Activated T-helper 1 cell treated with anti-CD3 and anti-CD28 coated beads, Interleukin-2, amount 50 U/mL, for 16 hours (primary cell): ENCODE results near the gene ZSCAN10.
"Not testable (repeated sequence)": the region's sequence is repeated elsewhere in the genome, so short reads cannot be mapped to it uniquely, and the experiment has no call there.

Experiments used
- DNase-seq, 2 donors: peaks; one replicate each; pipeline ENCODE4 v3.0.0-alpha.2; 2020; ENCODE audit warnings: low read depth in 1 of 2, low spot score in 1 of 2

The ZSCAN10 gene

DNA sequence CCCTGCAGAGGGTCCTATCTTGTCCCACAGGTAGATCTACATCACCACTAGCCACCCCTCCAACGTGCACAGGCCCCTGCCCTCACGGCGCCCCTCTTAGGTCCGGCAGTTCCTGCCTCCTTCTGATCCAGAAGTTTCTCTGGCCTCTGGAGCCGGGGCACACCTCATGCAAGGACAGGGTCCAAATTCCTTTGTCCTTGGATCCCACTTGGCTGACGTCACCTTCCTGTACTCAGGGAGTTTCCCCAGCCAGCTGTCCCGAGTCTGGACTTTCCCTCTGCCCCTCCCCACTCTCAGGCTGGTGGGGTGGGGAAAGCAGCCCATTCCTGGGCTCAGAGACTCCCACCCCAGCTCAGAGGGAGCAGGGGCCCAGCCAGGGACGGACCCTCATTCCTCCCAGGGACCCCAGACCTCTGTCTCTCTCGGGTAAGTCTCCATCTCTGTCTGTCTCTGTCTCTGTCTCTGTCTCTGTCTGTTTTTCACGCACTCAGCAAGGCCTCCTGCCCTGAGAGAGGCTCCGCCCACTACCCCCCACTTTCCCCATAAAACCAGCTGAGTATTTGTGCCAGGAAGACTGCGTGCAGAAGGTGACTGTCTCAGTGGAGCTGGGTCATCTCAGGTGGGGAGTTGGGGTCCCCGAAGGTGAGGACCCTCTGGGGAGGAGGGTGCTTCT, 33.9 kb downstream of the ZSCAN10 start, which contains the start of gene IL32:
Gene IL32, plus strand, starts transcription at position 572 of the 673 bp plus-strand sequence. CDS start 172 bp downstream, outside the sequence.
- peak; percentile 50 to 51 for DNase-seq

- no peak for DNase-seq
These were observed 35.3 kb downstream of the ZSCAN10 start for GRCh38 chr16:3063625-3064386.

- no peak for DNase-seq
These were observed 36.5 kb downstream of the ZSCAN10 start for GRCh38 chr16:3062553-3062952.

DNA sequence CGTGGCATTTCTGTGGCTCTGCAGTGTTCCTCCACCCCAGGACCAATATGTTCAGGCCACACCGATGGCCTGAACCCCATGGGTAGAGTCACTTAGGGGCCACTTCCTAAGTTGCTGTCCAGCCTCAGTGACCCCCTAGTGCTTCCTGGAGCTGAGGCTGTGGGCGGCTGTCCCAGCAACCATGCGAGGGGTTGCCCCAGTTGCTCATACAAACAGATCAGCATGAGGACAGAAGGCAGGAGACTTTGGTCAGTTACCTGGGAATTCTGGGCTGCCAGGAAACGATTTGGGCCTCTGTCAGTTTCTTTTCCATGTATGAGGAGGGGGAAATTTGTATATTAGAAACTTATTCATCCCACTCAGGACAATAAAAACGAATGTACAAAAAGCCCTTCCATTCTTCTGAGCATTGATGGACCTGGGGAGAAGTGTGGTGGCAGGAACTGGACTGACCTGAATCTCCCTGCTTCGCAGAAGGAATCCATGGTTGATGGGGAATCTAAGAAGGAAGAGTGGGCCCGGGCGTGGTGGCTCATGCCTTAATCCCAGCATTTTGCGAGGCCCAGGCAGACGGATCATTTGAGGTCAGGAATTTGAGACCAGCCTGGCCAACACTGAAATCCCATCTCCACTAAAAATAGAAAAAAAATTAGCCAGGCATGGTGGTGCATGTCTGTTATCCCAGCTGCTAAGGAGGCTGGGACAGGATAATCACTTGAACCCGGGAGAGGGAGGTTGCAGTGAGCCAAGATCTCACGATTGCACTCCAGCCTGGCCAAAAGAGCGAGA, 38.6 kb downstream of the ZSCAN10 start:
- no peak for DNase-seq

DNA sequence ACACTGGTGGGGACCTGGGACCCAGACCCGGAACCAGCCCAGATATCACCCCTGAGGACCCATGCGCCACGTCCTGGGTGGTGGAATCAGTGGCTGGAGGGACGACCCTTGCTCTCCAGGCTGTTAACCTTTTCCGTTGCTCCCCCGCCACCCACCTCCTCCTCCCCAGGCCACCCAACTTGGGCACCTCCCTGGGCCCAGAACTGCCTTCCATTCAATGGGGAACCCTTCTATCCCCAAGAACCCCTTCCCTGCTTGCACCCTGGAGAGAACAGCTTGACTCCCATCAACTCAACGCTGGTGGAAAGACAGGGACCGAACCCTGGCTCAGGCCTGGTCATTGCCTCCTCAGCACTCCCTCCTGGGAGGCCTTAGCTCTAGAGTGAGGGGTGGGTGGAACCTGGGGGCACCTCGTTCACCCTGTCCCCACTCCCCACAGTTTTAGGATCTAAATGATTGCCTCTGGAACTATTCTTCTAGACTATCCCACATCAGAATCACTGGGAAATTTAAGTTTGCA, 39.3 kb downstream of the ZSCAN10 start:
- no peak for DNase-seq

- DNase-seq, result peak; percentile 68 to 87
These were observed 39.9 kb downstream of the ZSCAN10 start for GRCh38 chr16:3059041-3059722.

GRCh38 chr16:3058139-3059030, 40.7 kb downstream of the ZSCAN10 start:
- DNase-seq, result no peak

- no peak for DNase-seq
These were observed 41.6 kb downstream of the ZSCAN10 start for GRCh38 chr16:3057181-3058138.

DNA sequence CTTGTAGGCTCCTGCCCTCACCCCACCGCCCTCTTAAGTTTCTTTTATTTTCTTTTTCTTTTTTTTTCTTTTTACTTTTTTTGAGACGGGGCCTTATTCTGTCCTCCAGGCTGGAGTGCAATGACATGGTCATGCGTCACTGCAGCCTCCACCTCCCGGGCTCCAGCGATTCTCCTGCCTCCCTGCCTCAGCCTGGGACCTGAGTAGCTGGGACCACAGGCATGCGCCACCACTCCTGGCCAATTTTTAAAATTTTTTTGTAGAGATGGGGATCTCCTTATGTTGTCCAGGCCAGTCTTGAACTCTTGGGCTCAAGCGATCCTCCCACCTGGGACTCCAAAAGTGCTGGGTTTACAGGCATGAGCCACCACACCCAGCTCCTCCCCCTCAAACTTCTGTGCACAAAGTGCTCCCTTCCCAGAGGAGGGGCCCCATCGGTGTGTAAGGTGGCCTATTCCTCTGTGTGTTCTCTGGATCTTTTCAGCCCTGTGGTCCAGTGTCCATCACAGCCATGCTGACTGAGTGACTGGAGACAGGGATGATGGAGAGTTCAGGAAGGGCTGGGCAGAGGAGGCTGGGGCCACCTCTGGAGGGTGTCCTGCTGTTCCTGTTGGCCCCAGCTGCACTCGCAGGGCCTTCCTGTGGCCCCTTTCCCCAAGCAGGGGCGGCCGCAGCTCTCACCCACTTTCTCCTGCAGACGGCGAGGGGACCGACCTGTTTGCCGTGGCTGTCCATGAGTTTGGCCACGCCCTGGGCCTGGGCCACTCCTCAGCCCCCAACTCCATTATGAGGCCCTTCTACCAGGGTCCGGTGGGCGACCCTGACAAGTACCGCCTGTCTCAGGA, 42.5 kb downstream of the ZSCAN10 start:
- DNase-seq, result no peak

DNA sequence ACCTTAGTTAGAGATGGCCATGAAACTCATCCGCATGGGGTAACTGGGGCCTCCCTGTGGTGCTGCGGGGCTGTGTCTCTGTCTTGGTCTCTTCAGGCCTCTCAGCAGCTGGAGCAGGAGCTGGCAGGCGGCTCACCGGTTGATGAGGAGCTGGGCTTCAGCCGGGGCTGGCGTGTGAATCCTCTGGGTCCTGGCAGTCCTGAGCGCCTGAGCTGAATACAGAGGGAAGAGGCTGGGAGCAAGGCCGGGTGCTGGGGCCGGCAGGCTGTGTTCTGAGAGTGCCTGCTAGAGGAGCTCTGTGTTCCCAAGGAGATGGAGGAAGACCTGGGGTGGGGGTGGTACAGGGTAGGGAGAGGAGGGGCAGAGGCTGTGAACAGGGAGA, 43.4 kb downstream of the ZSCAN10 start:
- not testable (repeated sequence) for DNase-seq

DNA sequence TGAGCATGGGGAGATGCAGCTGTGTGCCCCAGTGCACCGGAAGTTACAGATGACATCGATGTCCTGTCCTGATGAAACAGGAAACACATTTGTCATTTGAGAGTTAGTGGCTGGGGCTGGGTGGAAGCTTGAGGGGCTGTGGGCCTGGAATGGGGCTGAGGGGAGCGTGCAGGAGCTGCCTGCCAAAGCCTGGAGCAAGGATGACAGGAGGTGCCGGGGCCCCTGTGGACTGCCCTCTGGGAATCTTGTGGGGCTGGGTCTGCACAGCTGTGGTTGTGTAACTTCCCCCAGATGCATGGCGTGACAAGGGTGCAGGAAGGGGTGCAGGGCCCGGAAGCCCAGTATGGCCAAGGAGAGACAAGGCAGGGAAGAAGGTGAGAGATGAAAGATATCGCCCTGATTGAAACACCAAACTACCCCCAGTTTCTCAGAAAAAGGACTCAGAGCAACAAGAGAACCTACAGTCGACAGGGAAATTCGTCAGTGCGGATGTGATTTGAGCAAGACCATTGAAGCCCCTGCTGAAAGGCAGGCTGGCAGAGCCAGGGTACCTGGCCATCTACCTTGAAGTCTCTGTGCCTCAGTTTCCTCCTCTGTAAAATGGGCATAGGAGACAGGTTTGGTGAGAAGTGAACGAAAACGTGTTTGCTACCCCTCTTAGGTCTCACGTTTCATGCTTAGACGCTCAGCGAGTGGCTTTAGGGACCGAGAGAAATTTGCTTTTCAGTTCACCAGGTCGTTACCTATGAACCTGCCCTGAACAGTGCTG, 43.9 kb downstream of the ZSCAN10 start:
- no peak for DNase-seq

- not testable (repeated sequence) for DNase-seq
These were observed 45.8 kb downstream of the ZSCAN10 start for GRCh38 chr16:3053330-3053710.

DNA sequence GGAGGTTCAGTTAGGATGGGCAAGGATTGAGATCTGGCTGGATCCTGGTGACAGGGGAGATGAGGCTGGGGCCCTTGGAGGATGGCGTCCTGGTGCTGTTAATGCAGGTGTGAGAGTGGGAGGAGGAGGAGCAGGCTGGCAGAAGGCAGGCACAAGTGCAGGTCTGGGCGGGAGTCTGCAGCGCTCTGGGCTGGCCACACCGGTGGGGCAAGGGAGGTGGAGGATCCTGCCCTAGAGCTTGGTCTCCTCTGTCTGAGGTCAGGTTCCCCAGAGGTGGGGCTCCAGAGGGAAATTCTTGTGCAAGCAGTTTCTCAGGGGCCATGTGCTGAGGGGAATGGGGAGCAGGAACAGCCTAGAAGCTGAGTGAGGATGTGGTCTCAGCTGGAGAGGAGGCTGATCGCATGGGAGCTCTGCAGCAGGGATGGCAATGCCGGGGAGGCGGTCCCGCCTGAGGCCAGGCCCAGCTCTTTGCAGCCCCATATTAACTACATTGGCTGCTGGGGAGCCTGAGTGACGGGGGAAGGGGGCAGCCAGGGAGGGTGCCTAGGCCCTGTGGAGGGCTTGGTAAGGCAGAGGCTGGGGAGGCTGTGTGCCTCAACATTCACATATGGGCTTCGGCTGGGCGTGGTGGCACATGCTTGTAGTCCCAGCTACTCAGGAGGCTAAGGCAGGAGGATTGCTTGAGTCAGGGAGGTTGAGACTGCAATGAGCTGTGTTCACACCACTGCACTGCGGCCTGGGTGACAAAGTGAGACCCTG, 46.3 kb downstream of the ZSCAN10 start:
- not testable (repeated sequence) for DNase-seq

DNA sequence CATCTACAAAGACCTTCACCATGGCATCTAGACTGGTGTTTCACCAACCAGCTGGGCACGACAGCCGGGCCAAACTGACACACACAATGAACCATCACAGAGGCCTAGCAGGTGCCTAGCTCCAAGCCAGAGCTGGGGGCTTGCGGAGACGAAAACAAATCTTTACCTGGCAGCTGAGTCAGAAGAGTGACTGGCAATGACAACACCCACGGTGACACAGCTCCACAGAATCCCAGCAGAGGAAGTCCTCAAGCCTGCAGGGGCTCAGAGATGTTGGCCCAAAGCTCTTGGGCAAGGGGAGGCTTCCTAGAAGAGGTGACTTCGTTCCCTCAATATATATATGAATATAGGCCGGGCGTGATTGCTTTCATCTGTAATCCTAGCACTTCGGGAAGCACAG, 47.6 kb downstream of the ZSCAN10 start:
- no peak for DNase-seq

- no peak for DNase-seq
These were observed 48.1 kb downstream of the ZSCAN10 start for GRCh38 chr16:3051009-3051408.

GRCh38 chr16:3050487-3050886, 48.6 kb downstream of the ZSCAN10 start:
- DNase-seq, result no peak
